HG03558 (cell line): ENCODE results near the gene NSD1.

Experiments used
- ATAC-seq: cut with Tn5 transposase; IDR thresholded peaks from one replicate; pipeline ENCODE4 v1.9.1; 2021; ENCODE audit warnings: moderate number of reproducible peaks; ENCODE audit not compliant: unreplicated experiment; ENCODE audit errors: extremely low read depth

The NSD1 gene

DNA sequence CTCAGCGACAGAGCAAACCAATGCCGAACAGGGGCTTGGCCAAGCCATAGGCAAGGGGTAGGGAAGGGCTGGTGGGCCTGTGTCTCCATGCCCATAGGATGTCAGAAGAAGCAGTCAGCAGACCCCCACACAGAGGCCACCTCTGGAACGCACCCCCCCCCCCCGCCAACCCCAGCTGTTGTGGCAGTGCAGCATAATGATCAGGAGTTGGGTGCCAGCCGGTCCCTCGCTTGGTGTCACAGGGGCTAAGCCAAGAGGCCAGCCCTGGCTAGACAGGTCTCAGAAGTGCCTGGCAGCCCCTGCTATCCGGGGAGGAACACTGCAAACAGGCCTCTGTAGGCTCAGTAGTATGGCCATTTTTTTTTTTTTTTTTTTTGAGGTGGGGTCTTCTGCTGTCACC is 181.8 kb downstream of the NSD1 start:
- ATAC-seq = no peak

DNA sequence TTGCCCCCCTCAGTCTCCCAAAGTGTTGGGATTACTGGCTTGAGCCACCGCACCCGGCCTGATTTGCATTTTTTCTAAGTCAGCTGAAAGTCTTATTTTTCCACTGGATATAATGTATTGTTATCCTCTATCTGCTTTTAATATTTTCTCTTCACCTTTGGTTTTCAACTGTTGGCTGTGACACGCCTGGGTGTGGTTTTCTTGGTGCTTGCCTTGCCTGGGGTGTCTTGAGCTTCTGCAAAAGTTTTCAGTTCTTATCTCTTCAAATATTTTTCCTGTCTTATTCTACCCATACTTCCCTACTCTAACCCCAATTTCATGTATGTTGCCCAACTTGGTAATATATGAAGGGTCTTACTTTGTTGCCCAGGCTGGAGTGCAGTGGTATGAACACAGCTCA is 182.4 kb downstream of the NSD1 start:
- ATAC-seq = no peak

GRCh38 chr5:177317959-177318377 is 184.4 kb downstream of the NSD1 start:
- ATAC-seq = no peak

GRCh38 chr5:177319913-177320588 is 186.5 kb downstream of the NSD1 start:
- ATAC-seq = no peak

DNA sequence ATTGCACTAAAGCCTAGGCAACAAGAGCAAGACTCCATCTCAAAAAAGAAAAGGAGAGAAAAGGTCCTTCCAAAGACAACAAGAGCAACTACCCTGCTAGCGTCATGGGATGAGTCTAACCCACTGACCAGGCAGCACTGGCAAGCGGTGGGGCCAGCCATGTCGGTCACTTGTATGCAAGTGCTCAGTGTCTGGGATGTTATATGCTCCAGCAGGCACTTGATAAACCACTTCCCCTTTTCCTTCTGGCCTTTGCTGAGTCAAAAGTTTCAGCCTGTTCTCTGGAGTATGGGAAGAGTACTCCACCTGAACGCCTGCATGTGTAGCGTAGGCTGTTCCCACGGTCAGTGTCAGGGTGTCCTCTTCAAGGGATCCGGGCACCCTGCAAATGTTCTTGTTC is 187.3 kb downstream of the NSD1 start:
- no peak for ATAC-seq

GRCh38 chr5:177325868-177326381 is 192.4 kb downstream of the NSD1 start:
- ATAC-seq = no peak

DNA sequence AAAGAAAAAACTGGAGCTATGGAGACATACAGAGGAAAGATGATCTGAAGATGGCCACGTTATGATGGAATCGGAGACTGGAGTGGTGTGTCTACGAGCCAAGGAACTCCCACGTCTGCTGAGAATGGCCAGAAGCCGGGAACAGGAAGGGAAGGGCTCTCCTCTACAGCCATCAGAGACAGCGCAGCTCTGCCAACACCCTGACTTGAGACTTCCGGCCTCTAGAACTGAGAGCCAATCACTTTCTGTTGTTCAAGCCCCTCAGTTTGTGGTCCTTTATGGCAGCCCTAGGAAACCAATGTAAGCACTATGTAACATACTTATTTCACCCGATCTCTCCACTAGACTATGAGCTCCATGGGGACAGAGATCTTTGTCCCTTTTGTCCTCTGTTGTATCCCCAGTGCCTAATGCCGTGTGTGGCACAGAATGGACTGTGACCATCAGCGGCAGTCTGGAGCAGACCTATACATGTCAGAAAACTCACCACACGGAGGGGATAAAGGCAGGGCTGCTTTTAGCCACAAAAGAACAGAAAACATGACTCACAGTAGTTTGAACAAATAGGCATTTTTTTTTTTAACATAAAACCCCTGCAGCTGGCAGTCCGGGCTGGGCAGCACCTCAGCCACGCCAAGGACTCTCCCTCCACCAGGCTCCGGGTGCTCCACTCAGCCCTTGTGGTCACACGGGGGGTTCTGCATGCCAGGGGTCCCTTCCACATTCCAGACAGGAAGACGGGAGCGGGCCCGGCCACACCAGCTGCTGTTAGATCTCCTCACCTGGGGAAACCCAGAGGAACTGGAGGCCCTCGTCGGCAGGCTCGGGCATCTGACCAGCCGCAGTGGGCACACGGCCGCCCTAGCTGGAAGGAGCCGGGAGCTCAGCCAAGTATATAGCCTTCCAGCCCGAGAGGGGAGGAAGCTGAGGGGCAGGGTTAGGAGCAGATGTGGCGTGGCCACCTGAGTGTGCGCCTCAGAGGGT is 194.3 kb downstream of the NSD1 start:
- no peak for ATAC-seq

DNA sequence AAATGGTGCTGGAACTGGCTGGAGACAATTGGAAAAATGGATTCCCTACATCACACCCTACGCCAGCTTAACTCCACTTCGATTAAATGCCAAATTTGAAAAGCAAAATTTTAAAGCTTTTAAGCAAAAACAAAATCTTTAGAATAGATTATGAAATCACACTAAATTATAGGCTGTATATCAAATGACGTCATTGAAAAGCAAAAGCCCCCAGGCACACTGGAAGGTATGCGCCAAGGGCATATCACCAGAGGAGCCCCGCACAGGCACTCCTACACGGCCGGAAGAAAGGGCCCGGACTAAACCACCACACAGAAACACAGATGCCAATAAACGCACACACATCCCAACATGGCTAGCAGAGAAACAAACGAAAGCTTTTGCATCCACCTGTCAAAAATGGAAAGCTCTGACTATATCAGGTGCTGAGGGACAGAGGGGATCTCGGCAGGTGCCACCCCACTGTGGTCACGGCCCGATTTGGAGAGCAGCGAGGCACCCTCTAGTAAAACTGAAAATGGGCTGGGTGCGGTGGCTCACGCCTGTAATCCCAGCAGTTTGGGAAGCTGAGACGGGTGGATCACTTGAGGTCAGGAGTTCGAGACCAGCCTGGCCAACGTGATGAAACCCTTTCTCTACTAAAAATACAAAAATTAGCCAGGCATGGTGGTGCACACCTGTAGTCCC is 195.1 kb downstream of the NSD1 start:
- no peak for ATAC-seq

DNA sequence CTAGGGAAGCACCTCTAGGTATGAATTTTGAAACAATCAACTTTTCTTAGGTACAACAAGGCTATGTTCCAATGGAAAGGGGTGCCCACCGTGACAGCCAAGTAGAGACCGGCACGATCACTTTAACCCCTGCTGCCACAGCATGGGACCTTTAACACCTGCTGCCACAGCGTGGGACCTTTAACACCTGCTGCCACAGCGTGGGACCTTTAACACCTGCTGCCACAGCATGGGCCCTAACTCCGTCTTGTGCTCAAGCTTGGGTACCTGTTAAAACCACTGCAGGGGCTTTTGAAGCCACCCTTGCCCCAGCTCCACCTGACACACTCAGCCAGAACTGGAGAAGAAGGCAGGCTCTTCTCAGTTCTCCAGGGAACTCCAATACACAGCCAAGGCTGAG is 196.3 kb downstream of the NSD1 start:
- ATAC-seq = no peak

- ATAC-seq = no peak
Measured at GRCh38 chr5:177330991-177331842, 197.6 kb downstream of the NSD1 start.

- ATAC-seq = no peak
Measured at GRCh38 chr5:177332031-177332895, 198.7 kb downstream of the NSD1 start.

DNA sequence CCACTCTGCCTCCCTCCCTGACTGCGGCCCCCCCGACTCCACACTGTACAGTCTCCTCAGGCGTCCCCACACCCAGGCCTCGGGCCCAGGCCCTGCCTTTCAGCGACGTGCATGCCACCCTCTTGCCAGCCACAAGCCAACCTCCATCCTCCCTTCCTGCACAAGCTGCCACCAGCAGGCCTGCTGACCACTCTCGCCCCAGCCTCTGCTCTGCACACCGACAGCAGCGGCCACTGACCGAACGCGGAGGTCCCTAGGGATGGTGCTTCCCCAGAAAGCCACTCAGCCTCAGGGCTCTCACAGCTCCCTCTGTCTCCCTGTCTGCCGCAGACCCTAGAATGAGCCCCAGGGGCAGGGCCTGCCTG is 199.3 kb downstream of the NSD1 start:
- no peak for ATAC-seq

GRCh38 chr5:177333420-177334154 is 200.0 kb downstream of the NSD1 start:
- ATAC-seq = no peak

GRCh38 chr5:177334155-177334551 is 200.6 kb downstream of the NSD1 start:
- no peak for ATAC-seq

DNA sequence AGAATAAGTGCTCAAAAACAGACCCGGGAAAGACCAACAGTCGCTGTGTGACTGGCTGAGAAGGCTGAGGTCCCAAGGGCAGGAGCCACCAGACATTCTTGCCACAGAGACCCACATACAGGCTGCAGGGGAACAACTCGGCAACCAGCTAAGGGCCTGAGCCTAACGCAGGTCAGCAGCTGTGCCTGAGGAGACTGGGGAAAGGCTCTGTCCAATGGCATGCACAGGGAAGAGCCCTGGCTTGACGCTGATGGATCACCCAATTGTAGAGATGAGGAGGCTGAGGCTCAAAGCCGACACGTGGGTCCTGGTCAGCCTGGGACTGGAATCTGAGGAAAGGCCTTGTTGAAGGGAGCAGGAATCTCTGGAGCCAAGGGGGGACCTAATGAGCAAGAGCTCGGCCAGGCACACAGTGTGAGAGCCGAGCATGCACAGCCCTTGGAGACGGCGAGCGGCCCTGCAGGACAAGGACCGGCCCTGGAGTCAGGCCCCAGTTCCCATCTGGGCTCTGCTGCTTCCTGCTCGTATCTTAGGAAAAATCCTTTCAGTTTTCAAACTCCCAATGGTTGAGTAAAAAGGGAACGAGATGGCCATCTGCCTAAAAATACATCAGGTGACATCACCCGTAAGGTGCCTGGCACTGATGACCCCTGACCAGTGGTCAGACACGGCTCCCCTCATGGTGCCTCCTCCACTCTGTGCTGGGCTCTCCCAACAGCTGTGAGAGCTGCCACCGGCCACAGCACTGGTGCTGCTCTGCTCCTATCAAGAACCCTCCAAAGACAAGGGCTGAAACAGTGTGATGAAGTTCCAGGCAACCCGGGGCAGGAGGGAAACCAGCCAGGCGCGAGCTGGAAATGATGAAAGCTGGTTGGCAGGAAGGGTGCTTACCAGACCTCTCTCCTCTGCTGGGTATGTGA is 201.5 kb downstream of the NSD1 start:
- no peak for ATAC-seq

DNA sequence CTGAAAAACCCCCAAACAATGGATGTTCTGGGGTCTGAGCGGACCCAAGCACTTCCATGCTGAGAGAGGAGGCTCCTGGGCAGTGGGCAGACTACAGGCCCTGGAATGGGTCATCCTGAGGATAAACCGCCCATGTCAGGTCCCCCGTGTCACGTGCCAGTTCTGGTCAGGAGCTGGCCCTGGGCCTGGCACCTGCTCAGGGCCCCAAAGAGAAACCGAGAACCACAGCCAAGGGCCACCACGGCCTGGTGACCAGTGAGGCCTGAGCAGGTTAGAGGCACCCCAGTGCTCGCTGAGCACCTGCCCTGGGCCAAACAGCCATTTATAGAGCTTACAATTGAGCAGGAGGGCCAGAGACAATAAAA is 202.1 kb downstream of the NSD1 start:
- ATAC-seq = no peak

DNA sequence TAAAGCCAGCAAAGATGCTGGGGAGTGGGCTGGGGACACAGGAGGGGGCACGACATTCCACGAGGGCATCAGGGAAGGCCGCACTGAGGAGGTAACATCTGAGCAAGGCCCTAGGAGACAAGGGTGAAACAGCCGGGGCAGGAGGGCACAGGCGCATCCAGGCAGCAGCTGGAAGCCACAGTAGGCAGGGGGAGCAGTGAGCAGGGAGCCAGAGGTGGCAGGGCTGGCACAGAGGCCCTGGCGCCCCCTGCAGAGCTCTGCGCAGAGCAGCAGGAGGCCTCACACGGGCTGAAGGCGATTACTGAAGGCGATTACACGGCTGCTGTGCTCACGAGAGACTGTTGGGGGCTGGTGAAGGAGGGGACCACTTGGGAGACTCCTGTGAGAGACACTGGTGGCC is 202.5 kb downstream of the NSD1 start:
- no peak for ATAC-seq
